ENCODE results near the gene PCDHGA1.

PCDHGA1 gene

GRCh38 chr5:141363952-141364660 is 33.8 kb downstream of the PCDHGA1 start, which contains the start of gene PCDHGA5:
Gene PCDHGA5, plus strand, starts transcription at chr5:141364162. Its CDS starts 169 bp downstream, at chr5:141364331.
- H3K4me3 ChIP-seq (ENCODE audit: low read depth, low read length) = no peak within 1 kb of the TSS
- TF ChIP-seq CTCF (IDR thresholded peaks at IDR 0.05; ENCODE audit: borderline replicate concordance, insufficient read depth, low read depth, low read length) = no peak

DNA sequence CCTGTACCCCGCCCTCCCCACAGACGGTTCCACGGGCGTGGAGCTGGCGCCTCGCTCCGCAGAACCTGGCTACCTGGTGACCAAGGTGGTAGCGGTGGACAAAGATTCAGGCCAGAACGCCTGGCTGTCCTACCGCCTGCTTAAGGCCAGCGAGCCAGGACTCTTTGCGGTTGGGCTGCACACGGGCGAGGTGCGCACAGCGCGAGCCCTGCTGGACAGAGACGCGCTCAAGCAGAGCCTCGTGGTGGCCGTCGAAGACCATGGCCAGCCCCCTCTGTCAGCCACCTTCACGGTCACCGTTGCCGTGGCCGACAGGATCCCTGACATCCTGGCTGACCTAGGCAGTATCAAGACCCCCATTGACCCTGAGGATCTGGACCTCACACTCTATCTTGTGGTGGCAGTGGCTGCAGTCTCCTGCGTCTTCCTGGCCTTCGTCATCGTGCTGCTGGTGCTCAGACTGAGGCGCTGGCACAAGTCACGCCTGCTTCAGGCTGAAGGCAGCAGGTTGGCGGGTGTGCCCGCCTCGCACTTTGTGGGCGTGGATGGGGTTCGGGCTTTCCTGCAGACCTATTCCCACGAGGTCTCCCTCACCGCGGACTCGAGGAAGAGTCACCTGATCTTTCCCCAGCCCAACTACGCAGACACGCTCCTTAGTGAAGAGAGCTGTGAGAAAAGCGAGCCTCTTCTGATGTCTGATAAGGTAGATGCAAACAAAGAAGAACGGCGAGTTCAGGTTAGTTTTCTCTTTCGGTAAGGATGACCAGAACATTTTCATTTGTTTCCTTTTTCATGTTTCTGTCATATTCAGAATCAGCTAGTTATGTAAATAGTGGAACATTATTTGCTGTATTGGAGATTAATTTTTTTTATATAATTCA is 35.9 kb downstream of the PCDHGA1 start:
- H3K4me3 ChIP-seq (ENCODE audit: low read depth, low read length) = no peak overlapping the region
- TF ChIP-seq CTCF (IDR thresholded peaks at IDR 0.05; ENCODE audit: borderline replicate concordance, insufficient read depth, low read depth, low read length) = no peak

DNA sequence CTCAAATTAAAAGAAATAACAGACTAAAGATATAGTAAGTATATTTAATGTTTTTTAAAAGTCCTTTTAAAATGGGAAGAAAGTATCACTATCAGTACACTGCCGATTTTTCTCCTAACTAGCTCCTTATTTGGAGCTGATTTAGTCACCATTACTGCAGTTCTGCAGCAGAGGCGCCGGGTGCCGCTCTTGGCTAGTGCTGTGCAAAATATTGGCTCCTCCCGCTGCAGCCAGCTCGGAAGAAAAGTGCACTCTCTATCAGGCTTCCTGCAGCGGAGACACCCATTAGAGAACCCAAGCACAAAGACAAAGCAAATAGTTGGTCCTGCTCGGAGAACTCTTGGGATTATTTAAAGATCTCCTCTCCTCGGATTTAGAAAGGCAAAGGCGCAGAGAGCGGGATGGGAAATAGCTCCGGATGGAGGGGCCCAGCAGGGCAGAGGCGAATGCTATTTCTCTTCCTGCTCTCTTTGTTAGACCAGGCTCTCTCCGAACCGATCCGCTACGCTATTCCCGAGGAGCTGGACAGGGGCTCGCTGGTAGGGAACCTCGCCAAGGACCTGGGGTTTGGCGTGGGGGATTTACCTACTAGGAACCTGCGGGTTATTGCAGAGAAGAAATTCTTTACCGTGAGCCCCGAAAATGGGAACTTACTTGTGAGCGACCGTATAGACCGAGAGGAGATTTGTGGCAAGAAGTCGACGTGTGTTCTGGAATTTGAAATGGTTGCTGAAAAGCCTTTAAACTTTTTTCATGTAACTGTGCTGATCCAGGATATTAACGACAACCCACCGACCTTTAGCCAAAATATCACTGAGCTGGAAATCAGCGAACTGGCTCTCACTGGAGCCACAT is 39.9 kb downstream of the PCDHGA1 start, which contains the start of gene PCDHGB3:
Gene PCDHGB3, plus strand, starts transcription at position 249 of the 855 bp plus-strand sequence. Its CDS starts 153 bp downstream, at position 402.
- TF ChIP-seq CTCF (IDR thresholded peaks at IDR 0.05; ENCODE audit: borderline replicate concordance, insufficient read depth, low read depth, low read length) = peak; percentile 31; the same call in 1 of the 2 replicates
- no peak within 1 kb of the TSS for H3K4me3 ChIP-seq (ENCODE audit: low read depth, low read length)

DNA sequence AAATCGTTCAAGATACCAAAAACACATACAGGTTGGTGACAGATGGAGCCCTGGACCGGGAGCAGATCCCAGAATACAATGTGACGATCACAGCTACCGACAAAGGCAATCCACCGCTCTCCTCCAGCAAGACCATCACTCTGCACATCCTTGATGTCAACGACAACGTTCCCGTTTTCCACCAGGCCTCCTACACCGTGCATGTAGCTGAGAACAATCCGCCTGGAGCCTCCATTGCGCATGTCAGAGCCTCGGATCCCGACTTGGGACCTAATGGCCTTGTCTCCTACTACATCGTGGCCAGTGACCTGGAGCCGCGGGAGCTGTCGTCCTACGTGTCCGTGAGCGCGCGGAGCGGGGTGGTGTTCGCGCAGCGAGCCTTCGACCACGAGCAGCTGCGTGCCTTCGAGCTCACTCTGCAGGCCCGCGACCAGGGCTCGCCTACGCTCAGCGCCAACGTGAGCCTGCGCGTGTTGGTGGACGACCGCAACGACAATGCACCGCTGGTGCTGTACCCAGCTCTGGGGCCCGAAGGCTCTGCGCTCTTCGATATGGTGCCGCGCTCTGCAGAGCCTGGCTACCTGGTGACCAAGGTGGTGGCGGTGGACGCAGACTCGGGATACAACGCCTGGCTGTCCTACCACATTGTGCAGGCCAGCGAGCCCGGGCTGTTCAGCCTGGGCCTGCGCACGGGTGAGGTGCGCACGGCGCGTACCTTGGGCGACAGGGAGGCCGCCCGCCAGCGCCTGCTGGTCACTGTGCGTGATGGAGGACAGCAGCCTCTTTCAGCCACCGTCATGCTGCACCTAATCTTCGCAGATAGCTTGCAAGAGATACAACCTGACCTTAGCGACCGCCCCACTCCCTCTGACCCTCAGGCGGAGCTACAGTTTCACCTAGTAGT is 41.5 kb downstream of the PCDHGA1 start:
- H3K4me3 ChIP-seq (ENCODE audit: low read depth, low read length) = no peak overlapping the region
- TF ChIP-seq CTCF (IDR thresholded peaks at IDR 0.05; ENCODE audit: borderline replicate concordance, insufficient read depth, low read depth, low read length) = no peak

GRCh38 chr5:141373673-141374317 is 43.5 kb downstream of the PCDHGA1 start, which contains the start of gene PCDHGA6:
Gene PCDHGA6, plus strand, starts transcription at chr5:141373891. Its CDS starts 193 bp downstream, at chr5:141374084.
- H3K4me3 ChIP-seq (ENCODE audit: low read depth, low read length) = no peak within 1 kb of the TSS
- TF ChIP-seq CTCF (IDR thresholded peaks at IDR 0.05; ENCODE audit: borderline replicate concordance, insufficient read depth, low read depth, low read length) = peak; percentile 24; the same call in 1 of the 2 replicates

Measured in GM12875 (cell line).